GM18526 (cell line): ENCODE data around the gene AADACL4.

ENCODE experiments used
- POLR2A ChIP-seq: IDR thresholded peaks from 3 replicates; pipeline ENCODE4 v1.6.1; 2011; ENCODE audit not compliant: insufficient read length; ENCODE audit errors: extremely low read depth

The AADACL4 gene

DNA sequence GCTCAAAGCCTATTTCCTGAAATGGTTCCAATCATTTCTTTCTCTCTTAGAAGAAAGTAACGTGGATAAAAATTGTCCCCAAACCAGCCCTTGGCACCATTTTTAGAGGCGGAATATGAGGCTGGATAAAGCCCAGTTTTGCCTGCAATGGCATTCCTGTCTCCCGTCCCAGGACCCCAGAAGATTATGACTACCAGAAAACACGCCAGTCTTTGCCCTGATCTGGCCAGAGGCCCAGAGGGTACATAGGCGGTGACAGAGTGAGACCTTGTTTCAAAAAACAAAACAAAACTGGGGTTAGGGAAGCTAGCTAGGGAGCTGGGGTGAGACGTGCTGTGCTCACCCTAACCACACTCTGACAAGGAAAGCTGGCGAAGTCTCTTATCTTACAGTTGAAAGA, at the start of gene AADACL4:
TSS of gene AADACL4 (plus strand) at position 301 of the 400 bp plus-strand sequence. CDS start 462 bp downstream, outside the sequence.
- TF ChIP-seq POLR2A = no peak

DNA sequence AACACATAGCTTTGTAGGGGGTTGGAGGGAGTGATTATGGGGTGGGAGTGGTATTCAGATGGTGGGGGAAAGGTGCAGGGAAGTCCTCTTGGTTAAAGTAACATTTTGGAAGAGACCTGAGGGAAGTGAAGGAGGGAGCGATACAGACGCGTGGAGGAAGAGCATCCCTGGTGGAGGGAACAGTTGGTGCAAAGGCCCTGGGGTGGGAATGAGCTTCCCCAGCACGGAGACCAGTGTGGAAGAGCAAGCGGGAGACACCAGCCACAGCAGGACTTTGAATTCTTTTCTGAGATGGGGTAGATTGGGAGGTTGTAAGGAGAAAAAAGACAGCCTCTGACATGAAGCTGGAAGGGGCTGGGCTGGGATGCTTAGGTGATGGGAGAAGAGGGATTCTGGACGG, 49.4 kb upstream of the AADACL4 start:
- no peak for TF ChIP-seq POLR2A

DNA sequence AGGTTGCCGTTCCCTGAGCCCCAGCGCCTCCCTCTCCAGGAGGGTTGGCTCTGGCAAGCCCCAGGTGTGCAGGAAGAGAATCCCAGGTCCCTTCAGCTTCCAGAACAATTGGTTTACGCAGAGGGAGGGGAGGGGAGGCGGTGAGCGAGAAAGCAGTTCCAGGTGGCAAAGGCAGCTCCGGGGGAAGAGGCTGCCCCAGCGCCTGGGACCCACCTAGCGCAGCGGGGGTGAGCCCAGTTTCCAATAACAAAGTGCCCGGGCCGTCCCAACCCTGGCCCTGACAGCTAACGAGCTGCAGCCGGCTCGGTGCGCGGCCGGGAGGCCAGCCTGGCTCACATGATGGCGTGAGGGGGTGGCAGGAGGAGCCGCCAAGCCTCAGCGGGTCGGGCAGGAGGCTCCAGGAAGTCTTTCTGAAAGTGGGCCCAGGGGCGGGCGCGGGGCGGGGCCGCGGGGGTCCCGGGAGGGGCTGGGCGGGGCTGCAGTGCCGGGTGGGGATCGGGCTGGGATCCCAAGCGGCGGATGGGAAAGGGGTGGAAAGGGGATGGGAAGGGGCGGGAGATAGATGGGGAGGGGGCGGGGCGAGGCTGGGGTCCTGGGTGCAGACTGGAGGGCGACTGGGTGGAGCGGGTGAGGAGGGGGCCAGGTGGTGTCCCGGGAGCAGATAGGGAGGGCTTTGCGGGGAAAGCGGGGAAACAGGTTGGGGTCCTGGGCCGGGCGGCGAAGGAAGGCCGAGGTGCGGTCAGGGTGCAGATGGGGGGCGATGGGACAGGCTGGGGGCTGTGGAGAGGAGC, 48.7 kb upstream of the AADACL4 start:
- no peak for TF ChIP-seq POLR2A

DNA sequence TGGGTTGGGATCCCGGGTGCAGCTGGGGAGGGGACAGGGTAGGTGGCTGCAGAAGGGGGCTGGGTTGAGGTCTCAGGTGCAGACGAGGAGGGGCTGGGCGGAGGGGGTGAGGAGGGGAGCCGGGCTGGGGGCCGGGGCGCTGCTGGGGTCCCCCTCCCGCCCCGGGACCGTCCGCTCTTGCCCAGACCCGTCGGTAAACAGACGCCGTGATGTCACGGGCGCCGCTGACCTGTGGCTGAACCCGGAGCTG, 48.2 kb upstream of the AADACL4 start:
- TF ChIP-seq POLR2A = no peak

DNA sequence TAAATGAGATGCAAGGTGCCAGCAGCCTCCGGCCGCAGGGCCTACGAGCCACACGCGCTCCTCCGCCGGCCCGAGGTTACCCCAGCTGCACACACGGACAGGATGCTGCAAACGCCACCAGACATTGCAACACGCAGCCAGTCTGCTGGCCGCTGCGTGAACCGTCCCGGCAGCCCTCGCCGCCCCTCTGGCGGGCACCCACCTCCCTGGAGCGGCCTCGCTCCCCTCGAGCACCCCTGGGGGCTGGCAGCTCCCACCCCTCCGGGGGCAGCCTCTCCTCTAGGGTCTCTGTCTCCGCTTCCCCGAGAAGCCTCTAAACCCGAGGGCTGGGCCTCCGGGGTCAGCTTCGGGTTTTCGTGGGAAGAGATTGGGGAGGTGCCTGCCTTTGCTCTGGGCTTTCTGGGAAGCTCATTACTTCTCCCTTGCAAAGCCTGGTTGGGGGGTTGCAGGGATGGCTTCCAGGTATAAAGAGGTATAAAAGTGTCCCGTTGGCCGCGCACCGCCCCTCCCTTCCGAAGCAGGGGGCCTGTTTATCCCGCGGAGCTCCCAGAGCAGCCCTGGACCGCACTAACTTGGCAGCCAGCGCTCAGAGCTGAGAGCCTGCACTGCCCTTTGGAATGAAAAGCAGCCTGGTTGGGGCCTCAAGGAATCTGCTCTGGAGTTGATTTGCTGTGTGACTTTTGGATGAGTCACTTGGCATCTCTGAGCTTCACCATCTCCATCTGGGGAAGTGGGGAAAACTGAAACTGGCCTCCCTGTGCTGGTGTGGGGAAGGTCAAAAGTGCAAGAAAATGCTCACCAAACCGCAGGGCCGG, 47.7 kb upstream of the AADACL4 start:
- TF ChIP-seq POLR2A = no peak

DNA sequence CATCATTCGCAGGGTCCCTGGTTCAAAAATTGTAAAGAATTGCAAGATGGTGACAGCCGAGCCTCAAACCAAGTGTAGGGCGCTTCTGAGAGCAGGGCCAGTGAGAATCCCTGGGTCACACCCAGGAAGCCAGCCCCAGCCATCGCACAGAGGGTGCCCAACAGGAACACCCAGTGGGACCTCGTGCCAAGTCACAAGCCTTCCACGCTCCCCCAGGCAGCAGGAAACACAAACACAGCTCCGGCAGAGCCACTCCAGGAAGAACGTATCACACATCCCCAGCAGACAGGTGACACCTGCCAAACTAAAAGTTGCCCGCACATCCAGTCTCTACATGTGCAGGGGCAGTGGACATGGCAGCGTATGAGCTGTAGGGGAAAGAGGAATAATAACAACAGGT, 46.1 kb upstream of the AADACL4 start:
- no peak for TF ChIP-seq POLR2A

DNA sequence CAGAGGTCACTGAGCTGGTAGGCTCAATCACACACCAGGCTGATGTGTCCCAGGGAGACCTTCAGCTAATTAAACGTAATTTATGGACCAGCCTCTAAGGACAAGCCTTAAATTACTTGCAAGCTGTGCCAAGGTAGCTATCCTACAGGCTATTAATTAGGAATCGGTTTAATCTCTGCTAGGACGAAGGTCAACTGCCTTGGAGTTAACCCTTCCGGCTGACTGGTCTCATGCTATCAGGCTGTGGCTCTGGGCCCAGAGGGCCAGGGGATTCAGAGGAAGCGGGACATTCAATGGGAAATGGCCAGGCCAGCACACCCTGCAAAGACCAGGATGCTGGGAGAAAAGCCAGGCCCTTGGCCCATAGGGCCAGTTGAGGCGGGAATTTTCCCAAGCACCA, 44.9 kb upstream of the AADACL4 start:
- no peak for TF ChIP-seq POLR2A

DNA sequence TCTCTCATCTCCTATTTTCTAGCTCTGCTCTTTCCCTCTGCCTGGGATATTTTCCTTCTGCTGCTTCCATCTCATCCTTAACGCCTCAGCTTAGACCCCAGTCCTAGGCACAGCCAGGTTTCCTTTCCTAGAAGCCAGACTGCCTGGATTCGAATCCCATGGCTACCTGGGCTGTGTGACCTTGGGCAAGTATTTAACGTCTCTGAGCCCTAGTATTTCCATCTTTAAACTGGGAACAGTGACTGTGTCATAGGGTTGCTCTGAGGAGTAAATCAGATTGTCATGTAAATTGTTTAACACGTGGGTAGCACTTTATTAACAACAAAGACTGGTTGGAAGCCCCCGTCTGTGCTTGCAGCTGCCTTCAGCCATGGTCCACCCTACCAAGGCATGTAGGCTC, 44.2 kb upstream of the AADACL4 start:
- TF ChIP-seq POLR2A = no peak

DNA sequence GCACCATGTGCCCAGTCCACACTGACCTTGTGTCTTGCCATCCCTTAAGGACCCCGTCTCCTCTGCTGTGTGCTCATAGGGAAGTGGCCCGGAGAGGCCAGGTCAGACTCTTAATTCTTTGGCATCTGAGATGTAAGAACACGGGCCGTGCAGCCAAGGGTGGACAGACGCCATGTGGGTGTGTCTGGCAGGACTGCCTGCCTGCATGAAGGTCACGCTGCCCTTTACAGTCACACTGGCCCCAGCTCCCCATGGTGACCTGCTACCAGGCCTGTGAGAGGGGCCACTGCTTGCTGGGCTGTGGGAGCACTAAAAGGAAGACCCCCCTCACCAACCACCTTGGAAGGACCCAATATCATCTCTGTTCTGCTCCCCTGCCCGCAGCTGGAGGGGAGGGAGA, 43.5 kb upstream of the AADACL4 start:
- TF ChIP-seq POLR2A = no peak

DNA sequence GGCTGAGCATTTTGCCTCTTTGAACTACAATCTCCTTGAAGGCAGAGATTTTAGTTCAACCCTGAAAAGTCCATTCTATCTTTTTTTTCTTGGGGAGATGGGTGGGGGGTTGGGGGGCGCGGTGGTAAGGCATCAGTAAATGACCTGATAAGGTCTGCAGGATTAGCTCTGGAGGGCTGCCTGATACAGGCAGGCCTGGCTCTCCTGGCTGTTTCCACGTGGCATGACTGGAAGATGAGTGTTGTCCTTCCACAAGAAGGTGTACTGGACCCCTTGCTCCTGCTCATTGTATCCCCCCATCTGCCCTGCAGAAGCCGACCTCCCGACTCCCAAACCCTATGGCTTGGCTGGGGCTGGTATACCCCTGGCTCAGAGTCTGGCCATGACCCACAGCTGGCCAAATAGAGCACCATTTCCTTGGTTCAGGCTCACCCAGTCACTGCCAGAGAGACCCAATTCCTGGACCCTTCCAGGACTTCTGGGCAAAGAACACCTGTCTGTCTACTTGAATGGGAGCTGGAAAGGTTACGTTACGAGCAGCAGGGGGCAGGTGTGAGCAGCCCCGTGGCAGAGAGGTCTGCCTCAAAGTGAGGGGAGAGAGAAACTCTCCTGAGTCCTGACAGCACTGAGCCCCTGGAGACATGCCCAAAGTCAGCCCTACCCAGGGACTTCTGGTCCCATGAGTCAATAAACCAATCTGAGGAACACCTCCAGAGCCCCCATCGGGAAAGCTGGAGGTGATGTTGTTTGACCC, 42.8 kb upstream of the AADACL4 start:
- no peak for TF ChIP-seq POLR2A

DNA sequence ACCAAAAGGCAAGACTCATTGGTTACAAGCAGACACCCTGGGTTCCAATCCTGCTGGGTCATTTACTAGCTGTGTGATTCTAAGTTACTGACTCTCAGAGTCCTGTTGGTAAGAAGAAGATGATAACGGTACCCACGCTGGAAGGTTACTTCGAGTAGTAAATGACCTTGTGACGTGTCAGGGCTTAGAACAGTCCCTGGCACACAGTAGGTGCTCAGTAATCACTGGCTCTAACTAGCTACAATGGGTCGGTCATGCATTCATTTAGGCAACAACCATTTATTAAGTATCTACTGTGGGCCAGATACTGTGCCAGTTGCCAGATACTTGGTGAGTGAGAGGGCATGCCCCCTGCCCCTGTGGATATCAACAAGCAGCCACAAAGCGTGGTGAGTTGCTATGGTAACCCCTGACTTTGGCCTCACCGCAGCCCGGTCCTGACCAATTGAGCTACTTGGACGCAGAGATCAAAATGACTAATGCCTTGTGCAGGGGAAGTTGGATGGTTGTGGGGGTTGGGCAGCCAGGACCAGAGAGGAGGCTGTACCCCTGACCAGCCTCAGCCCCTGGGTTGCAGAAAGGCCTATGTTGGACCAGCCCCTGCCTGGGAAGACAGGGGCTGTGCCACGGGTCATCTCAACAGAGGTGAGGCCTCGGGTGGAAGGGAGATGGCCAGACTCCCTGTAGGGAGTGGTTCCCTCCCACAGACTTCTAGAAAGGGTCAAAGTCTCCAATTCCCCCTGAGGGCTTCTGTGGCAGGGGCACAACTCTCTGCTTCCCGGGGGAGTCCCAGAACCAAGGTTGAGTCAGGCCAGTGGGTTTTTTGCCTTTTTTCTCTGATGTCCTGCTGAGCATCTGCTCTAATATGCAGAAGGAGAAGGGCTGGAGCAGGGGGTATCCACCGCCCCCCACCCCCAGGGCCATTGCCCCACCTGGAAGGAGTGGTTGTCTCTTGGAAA, 41.9 kb upstream of the AADACL4 start:
- no peak for TF ChIP-seq POLR2A

DNA sequence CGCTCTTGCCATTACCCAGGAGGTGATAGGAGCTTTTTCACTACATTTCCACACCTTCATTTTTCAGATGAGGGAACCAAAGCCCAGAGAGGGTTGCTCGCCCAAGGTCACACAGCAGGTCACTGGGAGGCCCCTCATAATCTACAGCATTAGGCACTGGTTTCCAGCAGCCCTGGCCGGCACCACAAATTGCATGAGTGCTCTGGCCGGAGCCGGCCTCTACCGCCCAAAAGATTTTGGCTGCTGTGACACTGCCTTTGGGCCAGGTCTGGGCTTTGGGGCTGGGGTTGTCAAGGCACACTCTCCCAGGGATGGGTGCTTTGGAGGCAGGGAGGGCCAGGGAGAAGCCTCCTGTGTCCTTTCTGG, 41.2 kb upstream of the AADACL4 start:
- no peak for TF ChIP-seq POLR2A

DNA sequence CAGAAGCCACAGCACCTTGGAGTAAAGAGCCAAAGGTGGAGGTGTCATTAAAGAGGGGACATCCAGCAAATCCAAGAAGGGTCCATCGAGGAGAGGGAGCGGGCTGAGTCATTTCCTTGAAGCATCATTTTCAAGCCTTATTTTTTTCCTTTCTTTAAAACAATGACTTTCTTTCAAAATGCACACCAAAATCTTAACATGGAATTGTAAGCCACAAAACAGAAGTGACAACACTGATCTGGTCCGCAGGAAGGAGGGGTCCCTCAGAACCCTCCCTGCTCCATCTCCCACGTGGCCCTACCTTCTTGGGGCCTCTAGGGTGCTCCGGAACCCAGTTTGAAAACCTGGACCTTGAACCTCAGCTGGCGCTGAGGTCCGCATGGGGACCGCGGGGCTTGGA, 40.7 kb upstream of the AADACL4 start:
- no peak for TF ChIP-seq POLR2A

DNA sequence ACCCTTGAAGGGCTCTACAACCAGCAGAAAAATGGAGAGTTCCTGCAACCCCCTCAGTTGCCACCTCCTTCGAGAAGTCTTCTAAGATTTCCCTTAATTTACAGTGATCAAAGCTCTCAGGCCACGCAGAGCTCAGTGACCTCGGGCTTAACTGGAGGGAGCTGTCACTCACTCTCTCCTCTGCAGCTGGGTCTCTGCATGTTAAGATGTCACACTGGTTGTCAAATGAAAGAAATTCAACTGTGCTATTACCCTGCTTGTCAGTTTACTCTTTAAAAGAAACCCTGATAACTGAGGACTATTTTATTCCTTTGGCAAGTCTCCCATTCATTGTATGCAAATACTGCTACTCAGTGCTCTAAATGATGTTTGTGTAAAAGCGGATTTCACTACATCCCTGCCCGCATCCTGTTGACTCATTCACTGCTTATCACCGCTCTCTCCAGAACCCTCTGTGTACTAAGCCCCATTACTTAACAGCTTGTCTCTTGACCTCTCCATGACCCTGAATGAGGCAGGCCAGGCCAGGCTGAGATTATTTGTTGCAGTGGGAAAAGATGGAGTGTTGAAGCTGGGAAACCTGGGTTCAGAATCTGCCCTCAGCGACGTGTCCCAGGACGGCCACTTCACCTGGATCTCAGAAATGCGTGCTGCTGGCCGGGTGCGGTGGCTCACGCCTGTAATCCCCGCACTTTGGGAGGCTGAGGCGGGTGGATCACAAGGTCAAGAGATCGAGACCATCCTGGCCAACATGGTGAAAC, 39.6 kb upstream of the AADACL4 start:
- no peak for TF ChIP-seq POLR2A

DNA sequence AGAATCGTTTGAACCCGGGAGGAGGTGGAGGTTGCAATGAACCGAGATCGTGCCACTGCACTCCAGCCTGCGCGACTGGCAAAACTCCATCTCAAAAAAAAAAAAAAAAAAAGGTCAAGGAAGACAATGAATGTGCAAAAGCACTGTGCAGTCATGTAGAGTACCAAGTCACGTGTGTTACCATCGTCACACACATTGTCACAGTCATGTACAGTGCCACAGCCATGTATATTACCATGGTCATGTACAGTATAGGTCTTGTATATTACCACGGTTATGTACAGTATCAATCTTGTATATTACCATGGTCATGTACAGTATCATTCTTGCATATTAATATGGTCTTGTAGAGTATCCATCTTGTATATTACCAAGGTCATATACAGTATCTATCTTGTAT, 38.9 kb upstream of the AADACL4 start:
- TF ChIP-seq POLR2A = no peak

DNA sequence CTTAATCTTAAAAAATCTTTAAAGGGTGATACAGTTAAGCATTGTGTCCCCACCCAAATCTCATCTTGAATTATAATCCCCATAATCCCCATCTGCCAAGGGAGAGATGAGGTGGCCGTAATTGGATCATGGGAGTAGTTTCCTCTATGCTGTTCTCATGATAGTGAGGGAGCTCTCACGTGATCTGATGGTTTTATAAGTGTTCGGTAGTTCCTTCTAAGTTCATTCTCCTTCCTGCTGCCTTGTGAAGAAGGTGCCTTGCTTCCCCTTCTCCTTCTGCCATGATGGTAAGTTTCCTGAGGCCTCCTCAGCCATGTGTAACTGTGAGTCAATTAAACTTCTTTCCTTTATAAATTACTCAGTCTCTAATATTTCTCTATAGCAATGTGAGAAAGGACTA, 36.6 kb upstream of the AADACL4 start:
- no peak for TF ChIP-seq POLR2A
